K562 (cell line): ENCODE data around the gene SAMD4A. TPM values are rescaled to one million over a fixed set of nuclear protein-coding genes. Genes with fewer than 3 reads are reported as not detected.
A peak's percentile ranks its signal among the peaks of the same experiment; 100 is the strongest.

Experiments
- CREM ChIP-seq: IDR thresholded peaks from 2 replicates; pipeline ENCODE4 v1.6.1; 2014; ENCODE audit warnings: antibody characterized with exemption, low read depth
- MAFG ChIP-seq: fragments of 450-650 bp; conservative IDR thresholded peaks from 2 replicates; pipeline ENCODE4 v1.6.1; 2016; ENCODE audit warnings: missing genetic modification characterization, missing compliant biosample characterization
- MECOM ChIP-seq: fragments of 250-450 bp; sonication (Bioruptor Pico); IDR thresholded peaks from 2 replicates; pipeline ENCODE4 v1.8.0; 2022; ENCODE audit warnings: inconsistent platforms
- MTF1 ChIP-seq: fragments of 250-450 bp; sonication (Bioruptor Pico); IDR thresholded peaks from 2 replicates; pipeline ENCODE4 v1.9.0; 2021; ENCODE audit warnings: moderate library complexity, mild to moderate bottlenecking, inconsistent platforms, borderline replicate concordance
- MYBL2 ChIP-seq, 2 experiments: fragments of 450-650 bp in 1 of 2; sonication (generic) in 1 of 2; formaldehyde crosslinking in 1 of 2; IDR thresholded peaks; 2 replicates each; pipeline versions ENCODE4 v1.6.1 to v1.8.1; 2017 to 2022; ENCODE audit warnings: borderline replicate concordance in 1 of 2, inconsistent platforms in 1 of 2, low read depth in 1 of 2, mild to moderate bottlenecking in 1 of 2, missing genetic modification reagents in 1 of 2, moderate library complexity in 1 of 2
- NCOA2 ChIP-seq, 2 experiments: fragments of 450-650 bp; IDR thresholded peaks; 2 replicates each; pipeline ENCODE4 v1.6.1; 2018; ENCODE audit warnings: mild to moderate bottlenecking in 2 of 2, moderate library complexity in 1 of 2; ENCODE audit not compliant: partially characterized antibody in 2 of 2
- NFE2L1 ChIP-seq: fragments of 450-650 bp; IDR thresholded peaks from 2 replicates; pipeline ENCODE4 v1.6.1; 2016; ENCODE audit warnings: missing genetic modification characterization, low read depth, mild to moderate bottlenecking, missing compliant biosample characterization, moderate library complexity, borderline replicate concordance
- NRF1 ChIP-seq, 2 experiments: fragments of 450-650 bp; IDR thresholded peaks in 1 of 2; conservative IDR thresholded peaks in 1 of 2; 2 replicates each; pipeline ENCODE4 v1.6.1; 2014; ENCODE audit warnings: mild to moderate bottlenecking in 2 of 2
- RAD21 ChIP-seq, 2 experiments: fragments of 250-450 bp in 1 of 2; fragments of 450-650 bp in 1 of 2; sonication (Bioruptor Pico) in 1 of 2; formaldehyde crosslinking in 1 of 2; IDR thresholded peaks in 1 of 2; conservative IDR thresholded peaks in 1 of 2; 2 replicates each; pipeline versions ENCODE4 v1.4.0 to v1.8.0; 2020 to 2022; ENCODE audit warnings: mild to moderate bottlenecking in 2 of 2, moderate library complexity in 1 of 2
- RBM39 ChIP-seq: fragments of 200-400 bp; formaldehyde crosslinking; optimal IDR thresholded peaks from 2 replicates; pipeline ENCODE3; 2018; ENCODE audit warnings: low read depth, low read length
- SP1 ChIP-seq: sonication (generic); formaldehyde crosslinking; IDR thresholded peaks from 2 replicates; pipeline ENCODE4 v1.8.1; 2022; ENCODE audit warnings: mild to moderate bottlenecking, missing genetic modification reagents
- TEAD1 ChIP-seq, 2 experiments: fragments of 450-650 bp in 1 of 2; sonication (generic) in 1 of 2; formaldehyde crosslinking; IDR thresholded peaks; 2 replicates each; pipeline versions ENCODE4 v1.4.0 to v1.8.0; 2020 to 2022; ENCODE audit warnings: mild to moderate bottlenecking in 2 of 2, missing genetic modification reagents in 1 of 2
- polyA plus RNA-seq, 8 experiments: library from polyadenylated mRNA; depleted of rRNA in 4 of 8; stranded (reverse) in 5 of 8; unstranded in 3 of 8; fragments of >200 nt; fragmentation: Nextera tagmentation in 2 of 8; fragmentation: Illumina TruSeq in 1 of 8; extraction: Ambion mirVana in 2 of 8; extraction: Trizol in 1 of 8; gene quantifications; 2 replicates each; pipeline versions ENCODE4 v1.2.1 to v1.2.3, GENCODE V29; 2011 to 2014; ENCODE audit warnings: inconsistent platforms in 1 of 8, missing spikeins in 1 of 8
- total RNA-seq, 7 experiments: library from RNA; depleted of rRNA in 6 of 7; stranded (reverse); fragments of >200 nt in 6 of 7; fragmentation: Illumina TruSeq in 2 of 7; extraction: Trizol in 2 of 7; gene quantifications; 2 replicates each; pipeline versions ENCODE4 v1.2.1 to v1.2.3, GENCODE V29; 2011 to 2021; ENCODE audit warnings: low replicate concordance in 1 of 7
- TF ChIP-seq, protein P1 (sequence below), 2 experiments: fragments of 450-650 bp; IDR thresholded peaks; 2 replicates each; pipeline ENCODE4 v1.6.1; 2016; ENCODE audit warnings: mild to moderate bottlenecking in 2 of 2, borderline replicate concordance in 1 of 2, low read depth in 1 of 2, moderate library complexity in 1 of 2
- TF ChIP-seq, protein P2 (sequence below): fragments of 250-450 bp; sonication (Bioruptor Pico); IDR thresholded peaks from 2 replicates; pipeline ENCODE4 v1.5.0; 2022; ENCODE audit warnings: mild to moderate bottlenecking

Gene SAMD4A
- total and polyA plus RNA-seq, 9 of the 15 experiments (the other 6 are each of a cell fraction or from before 2014, with no cell fraction given) = 0.66 to 6.8 (median 3.3) TPM

DNA sequence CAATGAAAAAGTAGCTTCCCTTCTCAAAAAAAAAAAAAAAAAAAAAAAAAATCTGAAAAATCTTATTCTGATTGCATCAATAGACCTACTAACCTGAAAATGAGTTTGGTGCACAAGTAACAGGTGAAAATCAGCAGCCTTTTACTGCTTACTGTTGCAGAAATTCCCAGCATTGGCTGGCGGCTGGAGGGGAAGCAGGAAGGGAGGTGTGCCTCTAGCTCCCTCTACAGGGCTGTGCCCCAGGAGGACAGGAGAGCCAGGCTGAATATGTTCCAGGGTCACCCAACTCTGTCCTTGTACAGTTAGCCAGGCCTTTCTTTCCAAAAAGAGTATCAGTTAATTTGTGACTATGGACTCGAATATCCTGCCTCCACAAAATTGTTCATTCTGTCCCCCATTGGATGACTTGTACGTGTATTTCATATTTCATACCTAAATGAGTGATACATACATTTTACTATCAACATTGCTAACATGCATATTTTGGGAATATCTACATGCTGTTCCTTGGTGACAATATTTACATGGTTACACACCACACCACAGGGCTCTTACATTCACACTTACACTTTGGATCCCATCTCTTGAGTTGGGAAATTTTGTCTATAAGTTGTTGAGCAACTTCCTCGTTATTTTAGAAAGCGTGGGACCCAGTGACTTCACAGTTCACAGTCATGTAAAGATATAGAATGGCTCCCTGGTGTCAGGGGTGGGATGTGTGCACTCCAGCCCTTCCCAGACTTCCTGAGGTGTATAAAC is 124.8 kb downstream of the SAMD4A start (continued):
- TF ChIP-seq NRF1 (conservative IDR thresholded peaks at IDR 0.05 in 1 of 2, IDR thresholded peaks at IDR 0.05 in 1 of 2) = no peak
- no peak for TF ChIP-seq RBM39
- no peak for TF ChIP-seq TEAD1 (CRISPR knock-in tag; IDR thresholded peaks at IDR 0.05)
- TF ChIP-seq, protein P1, sequence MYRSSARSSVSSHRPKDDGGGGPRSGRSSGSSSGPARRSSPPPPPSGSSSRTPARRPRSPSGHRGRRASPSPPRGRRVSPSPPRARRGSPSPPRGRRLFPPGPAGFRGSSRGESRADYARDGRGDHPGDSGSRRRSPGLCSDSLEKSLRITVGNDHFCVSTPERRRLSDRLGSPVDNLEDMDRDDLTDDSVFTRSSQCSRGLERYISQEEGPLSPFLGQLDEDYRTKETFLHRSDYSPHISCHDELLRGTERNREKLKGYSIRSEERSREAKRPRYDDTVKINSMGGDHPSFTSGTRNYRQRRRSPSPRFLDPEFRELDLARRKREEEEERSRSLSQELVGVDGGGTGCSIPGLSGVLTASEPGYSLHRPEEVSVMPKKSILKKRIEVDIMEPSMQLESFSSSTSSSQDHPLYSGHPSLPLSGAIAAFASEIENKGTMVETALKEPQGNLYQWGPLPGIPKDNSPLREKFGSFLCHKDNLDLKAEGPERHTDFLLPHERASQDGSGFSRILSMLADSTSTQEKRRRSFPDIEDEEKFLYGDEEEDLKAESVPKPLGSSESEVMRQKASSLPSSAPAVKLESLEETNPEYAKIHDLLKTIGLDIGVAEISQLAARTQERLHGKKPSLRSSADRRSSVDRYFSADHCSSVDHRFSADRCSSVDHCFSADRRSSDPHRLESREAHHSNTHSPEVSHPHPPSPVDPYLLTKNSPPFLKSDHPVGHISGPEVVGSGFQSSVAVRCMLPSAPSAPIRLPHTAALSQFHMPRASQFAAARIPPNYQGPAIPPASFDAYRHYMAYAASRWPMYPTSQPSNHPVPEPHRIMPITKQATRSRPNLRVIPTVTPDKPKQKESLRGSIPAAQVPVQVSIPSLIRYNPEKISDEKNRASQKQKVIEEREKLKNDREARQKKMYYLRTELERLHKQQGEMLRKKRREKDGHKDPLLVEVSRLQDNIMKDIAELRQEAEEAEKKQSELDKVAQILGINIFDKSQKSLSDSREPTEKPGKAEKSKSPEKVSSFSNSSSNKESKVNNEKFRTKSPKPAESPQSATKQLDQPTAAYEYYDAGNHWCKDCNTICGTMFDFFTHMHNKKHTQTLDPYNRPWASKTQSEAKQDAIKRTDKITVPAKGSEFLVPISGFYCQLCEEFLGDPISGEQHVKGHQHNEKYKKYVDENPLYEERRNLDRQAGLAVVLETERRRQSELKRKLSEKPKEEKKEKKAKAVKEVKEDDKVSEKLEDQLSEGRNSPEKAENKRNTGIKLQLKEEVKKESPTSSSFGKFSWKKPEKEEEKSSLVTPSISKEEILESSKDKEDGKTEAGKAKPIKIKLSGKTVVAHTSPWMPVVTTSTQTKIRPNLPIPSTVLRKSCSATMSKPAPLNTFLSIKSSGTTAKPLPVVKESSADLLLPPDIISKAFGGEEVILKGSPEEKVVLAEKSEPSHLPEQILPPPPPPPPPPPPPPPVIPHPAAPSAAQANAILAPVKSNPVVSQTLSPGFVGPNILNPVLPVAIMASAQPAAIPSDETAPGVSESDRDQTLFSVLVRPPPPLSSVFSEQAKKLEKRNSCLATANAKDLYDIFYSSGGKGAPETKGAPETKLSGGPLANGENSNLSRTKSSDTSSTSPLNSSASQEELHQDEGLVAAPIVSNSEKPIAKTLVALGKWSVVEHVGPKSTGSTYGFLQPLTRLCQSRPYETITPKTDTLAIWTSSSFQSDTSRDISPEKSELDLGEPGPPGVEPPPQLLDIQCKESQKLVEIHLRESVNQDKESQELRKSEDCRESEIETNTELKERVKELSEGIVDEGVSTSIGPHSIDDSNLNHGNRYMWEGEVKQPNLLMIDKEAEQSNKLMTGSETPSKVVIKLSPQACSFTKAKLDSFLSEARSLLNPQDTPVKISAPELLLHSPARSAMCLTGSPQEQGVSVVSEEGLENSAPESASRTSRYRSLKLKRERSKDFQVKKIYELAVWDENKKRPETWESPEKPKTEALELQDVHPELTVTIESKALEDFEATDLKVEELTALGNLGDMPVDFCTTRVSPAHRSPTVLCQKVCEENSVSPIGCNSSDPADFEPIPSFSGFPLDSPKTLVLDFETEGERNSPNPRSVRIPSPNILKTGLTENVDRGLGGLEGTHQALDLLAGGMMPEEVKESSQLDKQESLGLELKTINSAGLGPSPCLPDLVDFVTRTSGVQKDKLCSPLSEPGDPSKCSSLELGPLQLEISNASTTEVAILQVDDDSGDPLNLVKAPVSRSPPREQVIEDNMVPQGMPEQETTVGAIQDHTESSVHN (IDR thresholded peaks at IDR 0.05; ENCODE audit: borderline replicate concordance in 1 of 2, low read depth in 1 of 2) = no peak
- no peak for TF ChIP-seq NFE2L1
- peak; percentile 57 to 69 for TF ChIP-seq RAD21 (CRISPR knock-in tag; conservative IDR thresholded peaks at IDR 0.05 in 1 of 2, IDR thresholded peaks at IDR 0.05 in 1 of 2)
- TF ChIP-seq MYBL2 (IDR thresholded peaks at IDR 0.05; ENCODE audit: low read depth) = no peak
- no peak for TF ChIP-seq MYBL2 (CRISPR knock-in tag; IDR thresholded peaks at IDR 0.05; ENCODE audit: borderline replicate concordance)
- TF ChIP-seq MECOM (CRISPR knock-in tag) = no peak
- TF ChIP-seq SP1 (CRISPR knock-in tag) = 0 out of 2 replicates have a peak, but pooled peaks have one; percentile 27
- 0 out of 2 replicates have a peak, but pooled peaks have one; percentile 20 for TF ChIP-seq MAFG (tag)
- no peak for TF ChIP-seq CREM
- TF ChIP-seq, protein P2, sequence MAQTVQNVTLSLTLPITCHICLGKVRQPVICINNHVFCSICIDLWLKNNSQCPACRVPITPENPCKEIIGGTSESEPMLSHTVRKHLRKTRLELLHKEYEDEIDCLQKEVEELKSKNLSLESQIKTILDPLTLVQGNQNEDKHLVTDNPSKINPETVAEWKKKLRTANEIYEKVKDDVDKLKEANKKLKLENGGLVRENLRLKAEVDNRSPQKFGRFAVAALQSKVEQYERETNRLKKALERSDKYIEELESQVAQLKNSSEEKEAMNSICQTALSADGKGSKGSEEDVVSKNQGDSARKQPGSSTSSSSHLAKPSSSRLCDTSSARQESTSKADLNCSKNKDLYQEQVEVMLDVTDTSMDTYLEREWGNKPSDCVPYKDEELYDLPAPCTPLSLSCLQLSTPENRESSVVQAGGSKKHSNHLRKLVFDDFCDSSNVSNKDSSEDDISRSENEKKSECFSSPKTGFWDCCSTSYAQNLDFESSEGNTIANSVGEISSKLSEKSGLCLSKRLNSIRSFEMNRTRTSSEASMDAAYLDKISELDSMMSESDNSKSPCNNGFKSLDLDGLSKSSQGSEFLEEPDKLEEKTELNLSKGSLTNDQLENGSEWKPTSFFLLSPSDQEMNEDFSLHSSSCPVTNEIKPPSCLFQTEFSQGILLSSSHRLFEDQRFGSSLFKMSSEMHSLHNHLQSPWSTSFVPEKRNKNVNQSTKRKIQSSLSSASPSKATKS (CRISPR knock-in tag) = no peak
- TF ChIP-seq NCOA2 (IDR thresholded peaks at IDR 0.05; ENCODE audit: partially characterized antibody in 2 of 2) = no peak
- TF ChIP-seq MTF1 (CRISPR knock-in tag) = no peak
